Metanephros (tissue), 1 donor: Measurements from ENCODE around the gene MRFAP1L1. TPM values are rescaled to one million over a fixed set of nuclear protein-coding genes. Genes with fewer than 3 reads are reported as not detected.

ENCODE experiments used
- total RNA-seq: library from RNA; depleted of rRNA; stranded (reverse); fragments of >200 nt; gene quantifications from one replicate; pipeline ENCODE4 v1.2.3, GENCODE V29; 2014

The MRFAP1L1 gene
- 58.4 TPM for total RNA-seq

GRCh38 chr4:6709230-6710114, at the start of gene MRFAP1L1:
MRFAP1L1 (minus strand) TSS chr4:6709865; CDS start chr4:6709629, 236 bp downstream.

GRCh38 chr4:6716018-6716911, 6.6 kb upstream of the MRFAP1L1 start, which contains the start of gene BLOC1S4:
BLOC1S4 (plus strand) TSS chr4:6716174; CDS start chr4:6716210, 36 bp downstream.

GRCh38 chr4:6693231-6694176, 16.2 kb downstream of the MRFAP1L1 start, which contains the start of gene S100P:
S100P (plus strand) TSS chr4:6693878; CDS start chr4:6693933, 55 bp downstream.

Other genes with a start within 250 kb of the MRFAP1L1 start
- gene PPP2R2C, start 237.3 kb downstream of the MRFAP1L1 start, total RNA-seq: 1.1 TPM
- gene MAN2B2, start 134.7 kb downstream of the MRFAP1L1 start, total RNA-seq: 12.7 TPM
- 234 TPM for gene MRFAP1, start 69.2 kb downstream of the MRFAP1L1 start, total RNA-seq
- 14.2 TPM for gene S100P, start 16.0 kb downstream of the MRFAP1L1 start, total RNA-seq
- gene BLOC1S4, start 6.3 kb upstream of the MRFAP1L1 start, total RNA-seq: 17.2 TPM
- gene KIAA0232, start 72.9 kb upstream of the MRFAP1L1 start, total RNA-seq: 26.8 TPM
- gene TBC1D14, start 200.0 kb upstream of the MRFAP1L1 start, total RNA-seq: 52.3 TPM